Activated CD8-positive, alpha-beta memory T cell treated with anti-CD3 and anti-CD28 coated beads, Interleukin-2, amount 50 U/mL, for 24 hours (primary cell): ENCODE data around the gene HNRNPH2.

ENCODE experiments used
- DNase-seq: peaks from one replicate; pipeline ENCODE4 v3.0.0-alpha.2; 2020; ENCODE audit errors: extremely low read depth

HNRNPH2 gene

DNA sequence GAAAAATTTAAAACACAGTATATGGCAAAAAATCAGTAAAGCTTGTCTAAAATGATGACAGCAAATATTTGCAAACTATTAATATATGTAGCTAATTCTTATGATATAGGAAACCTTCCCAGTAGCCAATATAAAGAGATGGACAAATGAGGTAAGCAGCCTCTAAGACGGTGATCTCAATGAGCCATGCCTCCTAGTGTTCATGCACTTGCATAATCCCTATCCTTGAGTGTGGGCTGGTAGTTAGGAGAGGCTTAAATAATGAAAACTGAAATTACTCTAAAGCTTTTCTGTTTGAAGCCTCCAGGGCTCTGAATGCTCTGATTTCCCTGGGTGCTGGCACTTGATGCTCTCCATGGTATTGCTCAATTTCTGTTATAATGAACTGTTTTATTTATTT, 52.6 kb downstream of the HNRNPH2 start:
- no peak for DNase-seq

DNA sequence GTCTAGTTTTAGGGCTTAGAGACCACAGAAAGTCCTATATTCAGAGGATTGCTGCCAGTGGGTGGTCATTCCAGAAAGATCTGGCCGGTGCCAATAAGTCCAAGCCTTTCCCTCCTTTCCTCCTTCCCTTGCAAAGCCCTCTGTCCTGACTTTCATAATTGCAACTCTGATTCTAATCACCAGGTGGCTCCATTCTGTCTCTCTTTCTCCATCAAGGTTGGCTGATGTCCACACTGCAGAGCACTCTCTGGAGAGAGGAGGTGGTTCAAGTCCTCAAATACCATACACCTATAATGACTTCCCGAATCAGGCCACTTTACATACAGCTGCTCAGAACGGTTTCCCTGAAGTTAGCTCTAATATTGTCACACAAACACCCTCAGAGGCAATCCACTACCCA, 54.9 kb downstream of the HNRNPH2 start:
- DNase-seq = no peak
